Ishikawa (cell line): ENCODE data around the gene WDR62.

Experiments
- CEBPB ChIP-seq: IDR thresholded peaks from 2 replicates; pipeline ENCODE4 v1.6.1; 2012
- CREB1 ChIP-seq: IDR thresholded peaks from 2 replicates; pipeline ENCODE4 v1.6.1; 2012; ENCODE audit warnings: low read depth
- EGR1 ChIP-seq: IDR thresholded peaks from 2 replicates; pipeline ENCODE4 v1.6.1; 2012
- EP300 ChIP-seq: IDR thresholded peaks from 2 replicates; pipeline ENCODE4 v1.6.1; 2012; ENCODE audit warnings: borderline replicate concordance
- FOXM1 ChIP-seq: IDR thresholded peaks from 2 replicates; pipeline ENCODE4 v1.6.1; 2012; ENCODE audit warnings: low read depth, borderline replicate concordance
- MAX ChIP-seq: IDR thresholded peaks from 2 replicates; pipeline ENCODE4 v1.6.1; 2012
- NFIC ChIP-seq: IDR thresholded peaks from 2 replicates; pipeline ENCODE4 v1.6.1; 2012
- RAD21 ChIP-seq: IDR thresholded peaks from 2 replicates; pipeline ENCODE4 v1.6.1; 2012; ENCODE audit warnings: low read depth
- REST ChIP-seq: IDR thresholded peaks from 2 replicates; pipeline ENCODE4 v1.6.1; 2012; ENCODE audit warnings: low read depth, mild to moderate bottlenecking
- TAF1 ChIP-seq: IDR thresholded peaks from 2 replicates; pipeline ENCODE4 v1.6.1; 2012; ENCODE audit warnings: low read depth, mild to moderate bottlenecking
- TCF12 ChIP-seq: IDR thresholded peaks from 2 replicates; pipeline ENCODE4 v1.6.1; 2012; ENCODE audit warnings: low read depth
- TEAD4 ChIP-seq: IDR thresholded peaks from 2 replicates; pipeline ENCODE4 v1.6.1; 2012
- USF1 ChIP-seq: IDR thresholded peaks from 2 replicates; pipeline ENCODE4 v1.6.1; 2012
- YY1 ChIP-seq: IDR thresholded peaks from 2 replicates; pipeline ENCODE4 v1.6.1; 2012; ENCODE audit warnings: low read depth
- ZBTB7A ChIP-seq: IDR thresholded peaks from 2 replicates; pipeline ENCODE4 v1.6.1; 2012; ENCODE audit warnings: low read depth

Gene WDR62

GRCh38 chr19:36097036-36097435 lies 42.3 kb downstream of the WDR62 start:
- TF ChIP-seq CEBPB (no peak), CREB1 (no peak), EP300 (no peak), ZBTB7A (no peak), MAX (no peak), TCF12 (no peak), REST (no peak), EGR1 (no peak), TEAD4 (no peak), NFIC (no peak), USF1 (no peak), RAD21 (no peak), FOXM1 (no peak), TAF1 (no peak), YY1 (no peak)

- no peak for TF ChIP-seq TAF1
- no peak for TF ChIP-seq CEBPB
- no peak for TF ChIP-seq CREB1
Measured at GRCh38 chr19:36099166-36099785, 44.6 kb downstream of the WDR62 start.

GRCh38 chr19:36100476-36100875 lies 45.8 kb downstream of the WDR62 start:
- no peak for TF ChIP-seq CEBPB
- TF ChIP-seq EP300 = no peak
- no peak for TF ChIP-seq RAD21
- TF ChIP-seq TEAD4 = no peak
- no peak for TF ChIP-seq TCF12
- TF ChIP-seq YY1 = no peak

GRCh38 chr19:36101550-36102327 lies 47.0 kb downstream of the WDR62 start:
- TF ChIP-seq RAD21 (no peak), USF1 (no peak), CREB1 (no peak), FOXM1 (no peak), NFIC (no peak), EP300 (no peak), REST (no peak), TEAD4 (no peak), YY1 (no peak), ZBTB7A (no peak), CEBPB (no peak), MAX (no peak), EGR1 (no peak), TAF1 (no peak), TCF12 (no peak)

GRCh38 chr19:36103040-36103626 lies 48.4 kb downstream of the WDR62 start:
- TF ChIP-seq NFIC (no peak), TEAD4 (no peak), CEBPB (no peak), USF1 (no peak), FOXM1 (no peak), YY1 (no peak), EP300 (no peak), EGR1 (no peak), MAX (no peak), CREB1 (no peak), TCF12 (no peak), TAF1 (no peak), ZBTB7A (no peak), RAD21 (no peak), REST (no peak)
